ENCODE measurements around the gene RELT. TPM values are rescaled to one million over a fixed set of nuclear protein-coding genes. Genes with fewer than 3 reads are reported as not detected.

Gene RELT
- total and polyA plus RNA-seq, 2 of the 13 experiments (the other 11 are each of a cell fraction or from before 2014, with no cell fraction given), result 2.5 to 4.7 TPM

DNA sequence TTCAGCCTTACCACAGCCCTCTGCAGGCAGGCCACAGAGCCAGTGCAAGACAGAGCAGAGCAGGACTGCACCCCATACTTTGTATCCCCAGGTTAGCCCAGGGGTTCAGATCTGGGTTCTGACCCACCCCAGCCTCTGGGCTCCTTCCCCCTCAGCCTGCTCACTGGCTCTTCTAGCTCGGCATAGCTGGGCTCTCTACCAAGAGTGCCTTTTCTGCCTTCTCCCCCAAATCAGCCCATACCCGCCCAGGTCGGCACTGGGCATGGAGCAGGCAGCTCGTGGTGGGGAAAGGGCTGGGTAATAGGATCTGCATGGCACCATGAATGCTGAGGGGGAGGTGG lies 8.3 kb downstream of the RELT start (continued):
- TF ChIP-seq ZFP1 (CRISPR knock-in tag; IDR thresholded peaks at IDR 0.05), result no peak
- no peak for TF ChIP-seq SMC3 (IDR thresholded peaks at IDR 0.05; ENCODE audit: low read length)
- TF ChIP-seq ZC3H13 (CRISPR knock-in tag; IDR thresholded peaks at IDR 0.05), result no peak
- TF ChIP-seq, protein P1, sequence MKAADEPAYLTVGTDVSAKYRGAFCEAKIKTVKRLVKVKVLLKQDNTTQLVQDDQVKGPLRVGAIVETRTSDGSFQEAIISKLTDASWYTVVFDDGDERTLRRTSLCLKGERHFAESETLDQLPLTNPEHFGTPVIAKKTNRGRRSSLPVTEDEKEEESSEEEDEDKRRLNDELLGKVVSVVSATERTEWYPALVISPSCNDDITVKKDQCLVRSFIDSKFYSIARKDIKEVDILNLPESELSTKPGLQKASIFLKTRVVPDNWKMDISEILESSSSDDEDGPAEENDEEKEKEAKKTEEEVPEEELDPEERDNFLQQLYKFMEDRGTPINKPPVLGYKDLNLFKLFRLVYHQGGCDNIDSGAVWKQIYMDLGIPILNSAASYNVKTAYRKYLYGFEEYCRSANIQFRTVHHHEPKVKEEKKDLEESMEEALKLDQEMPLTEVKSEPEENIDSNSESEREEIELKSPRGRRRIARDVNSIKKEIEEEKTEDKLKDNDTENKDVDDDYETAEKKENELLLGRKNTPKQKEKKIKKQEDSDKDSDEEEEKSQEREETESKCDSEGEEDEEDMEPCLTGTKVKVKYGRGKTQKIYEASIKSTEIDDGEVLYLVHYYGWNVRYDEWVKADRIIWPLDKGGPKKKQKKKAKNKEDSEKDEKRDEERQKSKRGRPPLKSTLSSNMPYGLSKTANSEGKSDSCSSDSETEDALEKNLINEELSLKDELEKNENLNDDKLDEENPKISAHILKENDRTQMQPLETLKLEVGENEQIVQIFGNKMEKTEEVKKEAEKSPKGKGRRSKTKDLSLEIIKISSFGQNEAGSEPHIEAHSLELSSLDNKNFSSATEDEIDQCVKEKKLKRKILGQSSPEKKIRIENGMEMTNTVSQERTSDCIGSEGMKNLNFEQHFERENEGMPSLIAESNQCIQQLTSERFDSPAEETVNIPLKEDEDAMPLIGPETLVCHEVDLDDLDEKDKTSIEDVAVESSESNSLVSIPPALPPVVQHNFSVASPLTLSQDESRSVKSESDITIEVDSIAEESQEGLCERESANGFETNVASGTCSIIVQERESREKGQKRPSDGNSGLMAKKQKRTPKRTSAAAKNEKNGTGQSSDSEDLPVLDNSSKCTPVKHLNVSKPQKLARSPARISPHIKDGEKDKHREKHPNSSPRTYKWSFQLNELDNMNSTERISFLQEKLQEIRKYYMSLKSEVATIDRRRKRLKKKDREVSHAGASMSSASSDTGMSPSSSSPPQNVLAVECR (CRISPR knock-in tag; IDR thresholded peaks at IDR 0.05; ENCODE audit: borderline replicate concordance), result no peak
- TF ChIP-seq, protein P2, sequence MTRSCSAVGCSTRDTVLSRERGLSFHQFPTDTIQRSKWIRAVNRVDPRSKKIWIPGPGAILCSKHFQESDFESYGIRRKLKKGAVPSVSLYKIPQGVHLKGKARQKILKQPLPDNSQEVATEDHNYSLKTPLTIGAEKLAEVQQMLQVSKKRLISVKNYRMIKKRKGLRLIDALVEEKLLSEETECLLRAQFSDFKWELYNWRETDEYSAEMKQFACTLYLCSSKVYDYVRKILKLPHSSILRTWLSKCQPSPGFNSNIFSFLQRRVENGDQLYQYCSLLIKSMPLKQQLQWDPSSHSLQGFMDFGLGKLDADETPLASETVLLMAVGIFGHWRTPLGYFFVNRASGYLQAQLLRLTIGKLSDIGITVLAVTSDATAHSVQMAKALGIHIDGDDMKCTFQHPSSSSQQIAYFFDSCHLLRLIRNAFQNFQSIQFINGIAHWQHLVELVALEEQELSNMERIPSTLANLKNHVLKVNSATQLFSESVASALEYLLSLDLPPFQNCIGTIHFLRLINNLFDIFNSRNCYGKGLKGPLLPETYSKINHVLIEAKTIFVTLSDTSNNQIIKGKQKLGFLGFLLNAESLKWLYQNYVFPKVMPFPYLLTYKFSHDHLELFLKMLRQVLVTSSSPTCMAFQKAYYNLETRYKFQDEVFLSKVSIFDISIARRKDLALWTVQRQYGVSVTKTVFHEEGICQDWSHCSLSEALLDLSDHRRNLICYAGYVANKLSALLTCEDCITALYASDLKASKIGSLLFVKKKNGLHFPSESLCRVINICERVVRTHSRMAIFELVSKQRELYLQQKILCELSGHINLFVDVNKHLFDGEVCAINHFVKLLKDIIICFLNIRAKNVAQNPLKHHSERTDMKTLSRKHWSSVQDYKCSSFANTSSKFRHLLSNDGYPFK (CRISPR knock-in tag; IDR thresholded peaks at IDR 0.05; ENCODE audit: borderline replicate concordance), result no peak
- no peak for TF ChIP-seq ZNF343 (CRISPR knock-in tag; IDR thresholded peaks at IDR 0.05)
- no peak for TF ChIP-seq ZNF891 (CRISPR knock-in tag; IDR thresholded peaks at IDR 0.05)
- TF ChIP-seq, protein P3, sequence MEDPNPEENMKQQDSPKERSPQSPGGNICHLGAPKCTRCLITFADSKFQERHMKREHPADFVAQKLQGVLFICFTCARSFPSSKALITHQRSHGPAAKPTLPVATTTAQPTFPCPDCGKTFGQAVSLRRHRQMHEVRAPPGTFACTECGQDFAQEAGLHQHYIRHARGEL (CRISPR knock-in tag; IDR thresholded peaks at IDR 0.05), result no peak
- no peak for TF ChIP-seq GZF1 (CRISPR knock-in tag; IDR thresholded peaks at IDR 0.05)
